CD4-positive, alpha-beta T cell treated with Interleukin-17A for 1 hour (primary cell): ENCODE measurements around the gene CHST5.
"Not testable (repeated sequence)": the region's sequence is repeated elsewhere in the genome, so short reads cannot be mapped to it uniquely, and the experiment has no call there.

Experiments used
- DNase-seq: peaks from one replicate; pipeline ENCODE4 v3.0.0-alpha.2; 2020

Gene CHST5

DNA sequence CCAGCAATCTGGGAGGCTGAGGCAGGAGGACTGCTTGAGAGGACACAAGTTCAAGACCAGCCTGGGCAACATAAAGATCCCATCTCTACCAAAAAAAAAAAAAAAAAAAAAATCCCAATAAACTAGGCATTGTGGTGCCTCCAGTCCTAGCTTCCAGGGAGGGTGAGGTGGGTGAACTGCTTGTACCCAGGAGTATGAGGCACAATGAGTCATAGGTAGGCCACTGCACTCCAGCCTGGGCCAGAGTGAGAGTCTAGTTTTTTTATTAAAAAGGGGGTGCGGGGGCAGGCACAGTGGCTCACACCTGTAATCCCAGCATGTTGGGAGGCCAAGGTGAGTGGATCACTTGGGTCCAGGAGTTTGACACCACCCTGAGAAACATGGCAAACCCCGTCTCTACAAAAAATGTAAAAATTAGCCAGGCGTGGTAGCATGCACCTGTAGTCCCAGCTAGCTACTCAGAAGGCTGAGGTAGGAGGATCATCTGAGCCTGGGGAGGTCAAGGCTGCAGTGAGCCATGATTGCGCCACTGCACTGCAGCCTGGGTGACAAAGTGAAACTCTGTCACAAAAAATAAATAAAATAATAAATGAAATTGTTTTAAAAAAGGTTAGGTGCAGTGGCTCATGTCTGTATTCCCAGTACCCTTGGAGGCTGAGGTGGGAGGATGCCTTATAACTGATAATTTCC, 32.8 kb downstream of the CHST5 start:
- DNase-seq = no peak

DNA sequence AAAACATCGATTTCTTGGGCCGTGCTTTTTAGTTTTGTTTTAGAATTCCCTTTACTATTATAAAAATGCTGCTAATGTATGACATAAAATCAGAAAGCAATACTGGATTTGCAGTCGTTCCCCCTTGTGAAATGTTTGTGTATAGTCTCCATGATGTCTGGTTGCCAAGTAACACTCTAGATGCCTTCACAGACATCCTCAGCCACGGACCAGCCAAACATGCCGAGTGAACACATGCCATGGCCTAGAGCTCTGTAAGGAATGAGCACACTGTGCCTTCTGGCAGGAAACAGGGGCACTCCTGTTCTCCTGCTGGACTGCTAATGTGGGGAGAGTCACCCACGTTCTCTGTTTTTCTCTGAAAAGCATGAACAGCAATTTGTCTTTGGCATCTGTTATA, 34.1 kb downstream of the CHST5 start:
- DNase-seq = not testable (repeated sequence)

DNA sequence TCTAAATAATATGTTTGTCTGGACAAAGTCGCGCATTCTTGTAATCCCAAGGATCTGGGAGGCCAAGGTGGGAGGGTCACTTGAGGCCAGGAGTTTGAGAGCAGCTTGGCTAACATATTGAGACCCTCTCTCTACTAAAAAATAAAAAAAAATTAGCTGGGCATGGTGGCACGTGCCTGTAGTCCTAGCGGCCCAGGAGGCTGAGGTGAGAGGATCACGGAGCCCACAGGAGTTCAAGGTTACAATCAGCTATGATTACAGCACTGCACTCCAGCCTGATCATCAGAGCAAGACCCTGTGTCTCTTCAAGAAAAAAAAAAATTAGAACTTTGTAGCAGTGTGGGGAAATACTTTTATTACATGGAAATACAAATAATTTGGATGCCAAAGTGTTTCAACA, 34.5 kb downstream of the CHST5 start:
- DNase-seq = no peak

DNA sequence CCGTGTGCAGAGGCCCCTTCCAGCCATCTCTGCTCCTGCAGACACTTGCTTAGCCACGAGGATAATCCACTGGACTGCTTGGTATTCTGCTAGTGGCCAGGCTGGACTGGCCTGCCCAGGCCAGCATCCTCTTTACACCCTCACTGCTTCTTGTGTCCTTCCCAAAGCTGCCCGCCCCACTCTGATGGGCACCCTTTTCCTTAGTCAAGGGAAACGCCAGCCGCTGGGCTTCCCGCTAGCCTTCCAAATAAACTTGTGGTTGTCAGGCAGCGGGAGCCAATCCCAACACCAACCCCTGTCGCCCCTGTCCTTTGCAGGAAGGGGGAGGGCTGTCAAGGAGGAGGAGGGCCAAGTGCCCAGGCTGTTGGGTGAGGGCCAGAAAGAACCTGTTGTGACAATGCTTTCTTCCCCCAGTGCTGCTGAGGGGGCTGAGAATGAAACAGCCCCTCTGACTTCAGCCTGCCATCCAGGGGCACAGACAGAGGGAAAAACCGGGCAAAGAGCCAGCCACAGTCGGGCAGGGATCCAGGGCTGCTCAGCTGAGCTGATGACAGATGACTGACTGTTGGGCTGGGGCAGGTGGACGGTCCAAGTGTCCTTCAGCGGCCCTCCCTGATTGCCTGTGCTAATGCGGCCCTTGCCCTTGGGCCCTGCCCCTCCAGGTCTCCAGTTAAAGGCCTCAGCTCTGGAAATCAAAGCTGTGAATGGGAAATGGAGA, 37.1 kb downstream of the CHST5 start:
- DNase-seq = not testable (repeated sequence)

DNA sequence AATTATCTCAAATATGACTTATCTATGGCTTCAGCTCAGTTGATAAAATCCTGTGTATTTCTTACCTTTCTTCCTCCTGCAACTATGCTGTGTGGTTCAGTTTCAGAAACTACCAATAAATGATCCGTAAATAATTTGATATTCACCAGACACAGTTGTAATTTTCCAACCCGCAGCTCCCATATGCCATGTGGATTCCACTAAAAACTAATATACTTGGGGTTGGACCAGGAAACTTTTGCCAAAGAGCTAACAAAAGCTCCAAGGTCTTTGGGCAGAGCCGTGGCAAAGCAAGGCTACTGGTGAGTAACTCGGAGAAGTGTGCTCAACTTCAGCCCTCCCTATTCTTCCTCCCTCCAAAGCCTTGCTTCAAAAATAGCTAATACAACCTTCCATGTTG, 38.4 kb downstream of the CHST5 start:
- DNase-seq = no peak

DNA sequence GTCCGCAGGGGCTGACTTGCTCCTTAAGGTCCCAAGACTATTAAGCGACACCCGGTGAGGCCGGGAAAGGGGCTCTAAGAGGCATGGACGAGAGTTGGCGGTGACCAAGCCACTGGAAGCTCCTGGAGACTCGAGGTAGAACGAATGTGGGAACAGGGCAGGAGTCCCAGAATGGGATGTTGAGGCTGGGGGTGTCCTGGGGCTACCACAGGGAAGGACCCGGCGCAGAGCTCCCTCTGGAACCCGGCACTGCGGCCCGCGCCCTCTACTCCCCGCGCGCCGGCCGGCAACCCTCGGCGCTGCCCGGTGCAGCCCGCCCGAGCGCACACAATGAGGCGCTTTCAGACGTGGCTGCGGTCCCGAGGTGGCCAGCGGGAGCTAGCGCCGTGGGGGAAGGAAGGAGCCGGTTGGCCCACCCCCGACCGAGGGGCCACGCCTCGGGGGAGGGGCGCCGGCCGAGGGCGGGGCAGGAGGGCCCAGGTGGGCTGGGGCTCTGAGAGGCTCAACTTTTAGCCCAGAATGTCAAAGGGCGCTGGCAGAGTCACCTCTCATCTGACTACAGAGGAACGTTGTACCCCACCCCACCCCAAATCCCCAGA, 40.7 kb downstream of the CHST5 start, which contains the start of gene CHST6:
CHST6 (minus strand) TSS at position 366 of the 599 bp plus-strand sequence. CDS start 15,613 bp downstream, outside the sequence.
- no peak for DNase-seq

DNA sequence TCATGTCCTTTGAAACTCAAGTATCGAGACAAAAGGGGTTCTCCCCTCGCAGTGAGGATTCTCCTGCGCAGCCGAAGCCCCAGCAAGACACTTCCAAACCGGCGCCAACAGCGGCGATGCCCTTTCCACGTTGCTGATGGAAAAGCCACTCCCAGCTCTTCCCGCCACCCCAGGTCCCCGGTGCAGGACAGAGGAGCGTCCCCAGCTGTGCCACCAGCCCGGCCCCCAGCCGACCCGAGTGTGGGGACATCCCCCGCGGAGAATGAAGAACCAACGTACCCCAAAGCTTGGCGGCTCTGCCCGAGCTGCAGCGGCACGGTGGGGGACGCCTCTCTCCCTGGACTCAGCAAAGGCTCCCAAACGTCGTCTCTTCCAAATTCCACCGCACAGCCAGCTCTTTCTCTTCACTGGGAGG, 41.2 kb downstream of the CHST5 start:
- DNase-seq = no peak

DNA sequence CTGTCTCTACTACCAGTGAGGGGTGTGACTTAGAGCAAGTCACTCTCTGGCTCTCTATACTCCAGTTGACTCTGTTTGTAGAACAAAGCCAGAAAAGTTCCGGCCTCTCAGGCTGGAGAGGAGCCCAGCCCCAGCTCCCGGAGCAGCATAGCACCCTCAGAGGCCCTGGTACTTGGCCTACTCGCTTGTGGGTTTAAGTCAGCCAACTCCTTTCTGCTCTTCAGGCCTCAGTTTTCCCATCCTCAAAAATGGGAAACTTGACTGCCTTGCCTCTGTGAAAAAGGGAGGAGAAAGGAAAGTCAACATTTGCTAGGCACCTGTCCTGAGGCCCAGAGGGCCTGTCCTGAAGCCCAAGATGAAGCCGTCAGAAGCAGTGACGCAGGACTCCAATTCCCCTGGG, 41.7 kb downstream of the CHST5 start:
- no peak for DNase-seq

DNA sequence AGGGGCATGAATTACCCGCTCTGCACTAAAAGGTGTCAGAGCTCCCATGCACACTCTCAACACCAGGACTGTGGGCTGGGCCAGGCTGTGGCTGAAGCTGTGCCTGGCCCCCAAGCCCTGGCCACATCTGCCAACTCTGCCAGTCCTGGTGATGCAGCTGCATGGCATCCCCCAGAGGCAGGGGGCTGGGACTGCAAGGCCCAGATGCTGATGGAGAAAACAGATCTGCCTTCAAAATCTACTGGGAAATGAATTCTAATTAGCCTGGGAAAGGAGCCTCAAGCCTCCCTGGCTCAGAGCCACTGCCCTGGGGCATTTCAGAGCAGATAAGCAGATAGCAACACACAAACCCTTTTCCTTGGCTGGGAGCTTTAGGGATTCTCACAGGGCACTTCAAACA, 44.0 kb downstream of the CHST5 start:
- DNase-seq = no peak

DNA sequence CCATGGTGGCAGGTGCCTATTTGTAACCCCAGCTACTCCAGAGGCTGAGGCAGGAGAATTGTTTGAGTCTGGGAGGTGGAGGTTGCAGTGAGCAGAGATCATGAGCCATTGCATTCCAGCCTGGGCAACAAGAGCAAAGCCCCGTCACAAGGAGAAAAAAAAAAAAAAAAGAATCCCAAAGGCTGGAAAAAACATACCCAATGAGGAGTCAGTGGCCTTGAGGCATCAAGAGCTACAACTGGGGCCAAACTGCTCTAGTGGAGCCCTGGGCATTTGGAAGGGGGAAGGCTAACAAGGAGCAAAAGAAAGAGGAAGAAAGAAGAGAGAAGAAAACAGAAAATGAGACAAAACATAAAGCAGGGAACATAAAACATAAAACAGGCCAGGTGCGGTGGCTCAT, 47.6 kb downstream of the CHST5 start:
- no peak for DNase-seq

DNA sequence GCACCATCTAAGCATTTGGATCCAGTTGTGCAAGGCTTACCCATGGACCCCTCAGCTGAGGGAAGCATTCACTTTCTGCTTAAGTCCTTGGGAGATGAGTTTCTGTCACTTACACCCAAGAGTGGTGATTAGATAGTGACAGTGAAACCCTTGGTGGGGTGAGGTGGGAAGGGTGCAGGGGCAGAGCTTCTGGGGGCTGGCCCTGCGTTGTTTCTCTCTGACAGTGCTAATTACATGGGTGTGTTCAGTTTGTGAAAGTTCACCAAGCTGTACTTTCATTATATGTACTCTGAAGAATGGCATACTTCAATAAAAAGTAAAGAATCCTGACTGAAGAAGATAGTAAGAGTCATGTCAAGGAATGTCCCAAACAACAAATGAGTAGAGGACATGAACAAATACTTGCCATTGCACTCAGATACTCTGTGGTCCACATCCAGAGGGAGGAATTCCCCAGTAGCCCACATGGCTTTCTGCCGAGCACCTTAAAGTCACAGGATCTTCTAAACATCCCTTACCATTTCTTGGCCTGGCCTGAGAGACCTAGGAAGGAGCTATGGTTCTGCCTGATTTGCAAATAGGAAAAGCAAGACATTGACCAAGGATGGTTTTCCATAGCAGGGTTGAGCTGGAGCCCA, 49.1 kb downstream of the CHST5 start:
- DNase-seq = no peak

DNA sequence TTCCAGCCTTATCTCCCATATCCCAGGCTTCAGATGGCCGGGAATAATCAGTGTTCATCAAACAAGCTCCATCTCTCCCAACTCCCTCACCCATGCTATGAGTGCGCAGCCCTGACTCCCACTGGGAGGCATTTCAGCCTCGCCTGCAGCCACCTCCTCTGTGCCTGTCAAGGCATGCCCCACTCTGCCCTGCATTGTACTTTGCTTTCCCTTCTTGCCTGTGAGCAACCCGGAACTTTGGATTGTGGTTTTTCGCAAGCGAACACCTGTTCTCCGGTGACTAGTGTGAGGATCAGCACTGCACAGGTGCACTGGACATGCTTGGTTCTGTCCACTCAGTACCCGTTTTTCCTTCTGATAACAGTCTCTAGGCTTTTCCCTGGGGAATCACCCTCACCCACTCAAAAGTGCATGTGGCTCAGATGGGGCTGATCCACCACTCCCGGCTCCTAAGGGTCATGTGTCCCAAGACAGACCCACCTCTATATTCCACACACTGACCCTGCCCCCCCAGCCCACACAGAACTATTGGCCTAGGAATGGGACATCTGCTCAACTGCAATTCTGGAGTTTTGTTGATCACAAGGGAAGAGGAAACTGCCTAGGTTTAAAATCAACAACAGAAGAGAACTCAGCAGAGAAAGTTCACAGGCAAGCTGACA, 49.8 kb downstream of the CHST5 start:
- no peak for DNase-seq

DNA sequence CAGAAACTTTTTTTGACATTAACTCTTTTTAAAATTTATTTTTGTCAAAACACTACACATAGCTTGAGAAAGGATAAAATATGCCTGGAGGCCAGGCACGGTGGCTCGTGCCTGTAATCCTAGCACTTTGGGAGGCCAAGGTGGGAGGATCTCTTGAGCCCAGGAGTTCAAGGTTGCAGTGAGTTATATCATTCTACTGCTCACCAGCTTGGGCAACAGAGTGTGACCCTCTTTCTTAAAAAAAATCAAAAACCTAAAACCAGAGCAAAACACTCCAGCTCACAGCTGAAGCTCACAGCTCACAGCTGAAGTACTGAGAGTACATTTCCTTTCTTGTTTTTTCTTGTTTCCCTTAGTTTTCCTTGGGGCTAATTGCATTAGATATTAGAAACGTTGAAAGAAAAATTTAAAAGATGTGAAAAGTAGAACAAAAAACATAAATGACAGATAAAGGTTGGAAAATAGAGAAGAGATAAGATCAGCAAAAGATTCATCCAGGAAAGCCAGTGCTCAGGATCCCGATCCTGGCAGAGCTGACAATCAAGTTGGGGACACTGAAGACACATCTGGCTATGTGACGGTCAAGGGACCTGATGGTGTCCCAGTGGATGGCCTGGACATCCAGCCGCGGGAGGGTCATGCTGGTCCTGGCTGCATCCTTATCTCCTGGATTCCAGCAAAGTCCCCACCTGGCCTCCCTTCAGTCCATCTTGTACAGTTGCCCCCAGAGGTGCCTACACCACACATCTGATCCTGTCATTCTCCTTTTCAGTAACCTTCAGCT, 50.5 kb downstream of the CHST5 start:
- DNase-seq = no peak

DNA sequence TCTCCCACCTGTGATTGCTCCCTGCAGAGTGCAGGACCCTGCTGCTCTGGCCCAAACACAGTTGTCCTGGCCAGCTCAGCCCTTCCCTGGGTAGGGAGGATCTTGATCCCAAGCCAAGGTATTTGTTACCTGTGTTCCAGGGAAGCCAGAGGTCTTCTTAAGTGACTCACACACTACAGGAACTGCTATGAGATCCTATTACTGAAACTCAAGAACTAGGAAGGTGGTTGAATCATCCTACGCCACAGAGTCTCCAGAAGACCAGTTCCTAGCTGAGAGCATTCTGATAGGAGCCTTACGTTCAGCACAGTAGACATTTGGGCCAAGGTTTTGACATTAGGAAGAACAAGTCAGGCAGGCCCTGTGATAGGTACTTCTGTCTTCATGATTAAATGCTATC, 52.7 kb downstream of the CHST5 start:
- no peak for DNase-seq

DNA sequence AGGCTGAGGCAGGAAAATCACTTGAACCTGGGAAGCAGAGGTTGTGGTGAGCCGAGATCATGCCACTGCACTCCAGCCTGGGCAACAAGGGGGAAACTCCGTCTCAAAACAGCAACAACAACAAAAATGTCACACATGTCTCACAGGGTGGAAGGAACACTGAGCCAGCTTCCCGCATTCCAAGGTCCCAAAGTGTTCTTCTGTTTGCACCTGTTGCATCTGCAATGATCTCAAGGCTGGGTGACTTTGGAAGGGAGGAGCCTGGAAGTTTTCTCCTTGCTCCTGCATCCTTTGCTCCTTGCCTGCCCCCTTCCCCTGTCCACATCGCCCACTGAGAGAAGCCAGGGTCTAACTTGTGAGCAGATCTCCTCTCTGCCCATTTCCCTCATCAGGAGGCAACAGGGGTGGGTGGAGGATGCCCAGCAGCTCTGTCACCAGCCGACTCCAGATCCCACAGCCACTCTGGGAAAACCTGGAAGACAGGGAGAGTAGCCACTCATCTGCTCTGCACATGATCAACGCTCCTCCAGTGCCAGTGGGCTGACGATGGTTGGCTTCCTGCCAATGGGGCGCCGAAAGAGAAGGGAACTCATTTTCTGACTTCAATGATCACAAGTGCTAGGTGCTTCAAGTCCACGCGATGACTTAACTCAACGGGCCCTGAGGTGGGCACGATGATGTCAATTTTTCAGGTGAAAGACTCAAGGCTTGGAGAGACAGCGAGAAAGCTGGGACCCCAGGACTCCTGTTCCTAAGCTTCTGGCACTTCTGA, 53.3 kb downstream of the CHST5 start:
- DNase-seq = no peak

DNA sequence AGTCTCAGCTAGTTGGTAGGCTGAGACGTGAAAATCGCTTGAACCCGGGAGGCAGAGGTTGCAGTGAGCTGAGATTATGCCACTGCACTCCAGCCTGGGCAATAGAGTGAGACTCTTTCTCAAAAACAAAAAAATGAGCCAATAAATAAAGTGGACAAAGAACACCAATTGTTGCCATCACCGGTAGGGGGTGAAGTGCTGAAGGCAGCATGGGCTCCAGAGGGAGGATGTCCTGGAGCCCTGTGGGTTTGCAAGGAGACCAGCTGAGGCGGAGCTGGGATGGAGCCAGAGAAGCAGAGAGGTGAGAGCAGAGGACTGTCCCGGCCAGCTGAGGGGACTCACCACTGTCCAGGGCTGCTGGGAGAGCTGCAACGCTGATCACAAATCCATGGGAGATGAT, 54.4 kb downstream of the CHST5 start:
- no peak for DNase-seq

DNA sequence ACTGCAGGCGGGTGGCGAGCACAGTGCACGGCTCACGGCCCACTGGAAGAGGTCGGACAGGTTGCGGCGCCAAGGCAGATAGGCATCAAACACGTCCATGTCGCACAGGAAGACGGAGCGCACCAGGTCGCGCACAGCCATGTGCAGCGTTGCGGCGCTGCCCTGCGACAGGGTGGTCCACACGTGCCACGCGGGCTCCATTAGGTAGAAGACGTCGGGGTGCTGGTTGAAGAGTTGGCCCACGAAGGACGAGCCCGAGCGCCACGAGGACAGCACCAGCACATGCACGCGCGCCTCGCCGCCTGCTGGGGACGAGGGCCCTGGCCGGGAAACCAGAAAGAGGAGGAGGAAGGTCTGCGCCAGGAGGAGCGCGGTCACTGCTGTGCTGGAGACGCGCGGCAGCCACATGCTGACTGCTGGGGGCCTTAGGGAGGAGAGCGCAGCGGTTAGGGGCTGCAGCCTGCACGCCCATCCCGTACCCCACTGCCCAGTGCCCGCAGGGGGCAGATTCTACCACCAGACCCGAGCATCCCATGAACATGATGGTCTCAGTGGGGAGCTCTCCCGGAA, 56.4 kb downstream of the CHST5 start:
- no peak for DNase-seq
